ENCODE data around the gene MAN1A1.
"Not testable (repeated sequence)": the region's sequence is repeated elsewhere in the genome, so short reads cannot be mapped to it uniquely, and the experiment has no call there.

- TF ChIP-seq EZH2phosphoT487 (IDR thresholded peaks at IDR 0.05; ENCODE audit: low read length); CTCF (IDR thresholded peaks at IDR 0.05; ENCODE audit: low read length); EZH2 (optimal IDR thresholded peaks at IDR 0.05; ENCODE audit: low read depth, low read length): not testable (repeated sequence)
Observed at GRCh38 chr6:119291060-119291459, 58.5 kb downstream of the MAN1A1 start.

Data from MM.1S (cell line).